HG03354 (cell line): ENCODE measurements around the gene STOX1.
A peak's percentile ranks its signal among the peaks of the same experiment; 100 is the strongest.
"Not testable (repeated sequence)": the region's sequence is repeated elsewhere in the genome, so short reads cannot be mapped to it uniquely, and the experiment has no call there.

Experiments used
- ATAC-seq: cut with Tn5 transposase; IDR thresholded peaks from one replicate; pipeline ENCODE4 v1.9.1; 2021; ENCODE audit warnings: mild to moderate bottlenecking; ENCODE audit not compliant: unreplicated experiment, poor library complexity, severe bottlenecking

The STOX1 gene, protein sequence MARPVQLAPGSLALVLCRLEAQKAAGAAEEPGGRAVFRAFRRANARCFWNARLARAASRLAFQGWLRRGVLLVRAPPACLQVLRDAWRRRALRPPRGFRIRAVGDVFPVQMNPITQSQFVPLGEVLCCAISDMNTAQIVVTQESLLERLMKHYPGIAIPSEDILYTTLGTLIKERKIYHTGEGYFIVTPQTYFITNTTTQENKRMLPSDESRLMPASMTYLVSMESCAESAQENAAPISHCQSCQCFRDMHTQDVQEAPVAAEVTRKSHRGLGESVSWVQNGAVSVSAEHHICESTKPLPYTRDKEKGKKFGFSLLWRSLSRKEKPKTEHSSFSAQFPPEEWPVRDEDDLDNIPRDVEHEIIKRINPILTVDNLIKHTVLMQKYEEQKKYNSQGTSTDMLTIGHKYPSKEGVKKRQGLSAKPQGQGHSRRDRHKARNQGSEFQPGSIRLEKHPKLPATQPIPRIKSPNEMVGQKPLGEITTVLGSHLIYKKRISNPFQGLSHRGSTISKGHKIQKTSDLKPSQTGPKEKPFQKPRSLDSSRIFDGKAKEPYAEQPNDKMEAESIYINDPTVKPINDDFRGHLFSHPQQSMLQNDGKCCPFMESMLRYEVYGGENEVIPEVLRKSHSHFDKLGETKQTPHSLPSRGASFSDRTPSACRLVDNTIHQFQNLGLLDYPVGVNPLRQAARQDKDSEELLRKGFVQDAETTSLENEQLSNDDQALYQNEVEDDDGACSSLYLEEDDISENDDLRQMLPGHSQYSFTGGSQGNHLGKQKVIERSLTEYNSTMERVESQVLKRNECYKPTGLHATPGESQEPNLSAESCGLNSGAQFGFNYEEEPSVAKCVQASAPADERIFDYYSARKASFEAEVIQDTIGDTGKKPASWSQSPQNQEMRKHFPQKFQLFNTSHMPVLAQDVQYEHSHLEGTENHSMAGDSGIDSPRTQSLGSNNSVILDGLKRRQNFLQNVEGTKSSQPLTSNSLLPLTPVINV

DNA sequence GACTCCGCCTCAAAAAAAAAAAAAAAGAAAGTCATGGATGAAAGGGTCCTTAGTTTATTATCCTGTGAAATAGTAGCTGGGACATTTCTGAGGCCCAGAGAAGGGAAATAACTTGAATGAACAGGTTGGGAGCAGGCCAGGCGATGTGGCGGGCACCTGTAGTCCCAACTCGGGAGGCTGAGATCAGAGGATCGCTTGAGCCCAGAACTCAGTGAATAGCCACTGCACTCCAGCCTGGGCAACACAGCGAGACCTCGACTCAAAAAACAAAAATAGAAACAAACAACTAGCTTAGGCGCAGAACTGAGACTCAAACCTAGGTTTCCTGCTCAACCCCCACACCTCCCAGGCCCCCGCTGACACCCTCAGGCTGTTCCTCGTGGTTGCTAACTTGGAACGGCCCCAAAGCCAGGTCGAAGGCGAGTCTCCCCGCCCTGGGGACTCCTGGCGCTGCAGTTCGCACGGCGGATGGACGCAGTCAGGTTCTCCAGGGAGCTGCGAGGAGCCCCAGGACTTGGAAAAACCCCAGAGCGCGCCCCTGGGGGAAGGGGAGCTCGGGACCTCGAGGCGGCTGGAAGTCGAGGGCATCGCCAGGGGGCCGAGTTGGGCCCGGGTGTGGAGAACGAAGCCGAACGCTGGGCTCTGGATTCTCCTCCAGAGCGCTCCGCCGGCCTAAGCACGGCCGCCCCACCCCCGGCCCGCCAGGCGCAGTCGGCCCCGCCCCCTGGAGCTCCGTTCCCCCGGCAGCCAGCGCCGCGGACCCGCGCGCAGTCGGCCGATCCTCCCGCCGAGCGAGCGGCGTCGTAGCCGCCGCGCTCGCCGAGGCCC is at the start of gene STOX1:
Gene STOX1, plus strand, starts transcription at position 768 of the 828 bp plus-strand sequence. CDS start 93 bp downstream, outside the sequence.
- peak; percentile 77 for ATAC-seq

DNA sequence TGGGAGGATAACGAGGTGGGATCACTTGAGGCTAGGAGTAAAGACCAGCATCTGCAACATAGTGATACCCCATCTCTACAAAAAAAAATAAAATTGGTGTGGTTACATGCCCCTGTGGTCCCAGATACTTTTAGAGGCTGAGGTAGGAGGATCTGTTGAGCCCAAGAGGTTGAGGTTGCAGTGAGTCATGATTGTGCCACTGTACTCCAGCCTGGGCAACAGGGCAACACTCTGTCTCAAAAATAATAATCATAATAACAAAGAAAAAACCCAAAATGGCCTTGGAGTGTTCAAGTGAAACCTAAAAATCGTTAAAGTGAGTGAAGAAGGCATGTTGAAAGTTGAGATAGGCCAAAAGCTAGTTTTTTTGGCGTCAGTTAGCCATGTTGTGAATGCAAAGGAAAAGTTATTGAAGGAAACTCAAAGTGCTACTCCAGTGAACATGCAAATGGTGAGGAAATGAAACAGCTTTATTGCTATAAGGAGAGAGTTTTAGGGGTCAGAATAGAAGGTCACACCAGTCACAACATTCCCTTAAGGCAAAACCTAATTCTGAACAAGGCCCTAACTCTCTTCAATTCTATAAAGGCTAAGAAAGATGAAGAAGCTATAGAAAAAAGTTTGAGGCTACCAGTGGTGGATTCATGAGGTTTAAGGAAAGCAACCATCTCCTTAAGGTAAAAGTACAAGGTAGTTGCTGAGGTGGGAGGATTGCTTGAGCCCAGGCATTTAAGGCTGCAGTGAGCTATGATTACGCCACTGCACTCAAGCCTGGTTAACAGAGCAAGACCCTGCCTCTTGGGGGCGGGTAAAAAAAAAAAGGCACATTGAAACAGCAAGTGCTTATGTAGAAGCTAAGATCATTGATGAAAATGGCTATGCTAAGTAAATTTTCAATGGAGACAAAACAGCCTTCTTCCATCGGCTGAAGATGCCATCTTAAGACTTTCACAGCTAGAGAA is 45.4 kb upstream of the STOX1 start:
- ATAC-seq, result no peak

DNA sequence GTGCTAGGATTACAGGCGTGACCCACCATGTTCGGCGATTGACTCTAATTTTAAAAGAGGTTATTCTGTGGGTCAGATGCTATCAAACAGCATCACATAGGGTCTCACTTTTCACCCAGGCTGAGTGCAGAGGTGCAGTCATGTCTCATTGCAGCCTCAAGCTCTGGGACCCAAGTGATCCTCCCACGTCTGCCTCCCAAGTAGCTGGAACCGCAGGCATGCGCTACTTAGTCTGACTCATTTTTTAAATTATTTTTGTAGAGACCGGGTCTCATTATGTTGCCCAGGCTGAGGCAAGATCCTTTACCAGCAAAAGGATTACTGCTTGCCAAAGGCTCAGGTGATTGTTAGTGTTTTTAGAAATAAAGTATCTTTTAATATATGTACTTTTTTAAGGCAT is 42.9 kb upstream of the STOX1 start:
- no peak for ATAC-seq

DNA sequence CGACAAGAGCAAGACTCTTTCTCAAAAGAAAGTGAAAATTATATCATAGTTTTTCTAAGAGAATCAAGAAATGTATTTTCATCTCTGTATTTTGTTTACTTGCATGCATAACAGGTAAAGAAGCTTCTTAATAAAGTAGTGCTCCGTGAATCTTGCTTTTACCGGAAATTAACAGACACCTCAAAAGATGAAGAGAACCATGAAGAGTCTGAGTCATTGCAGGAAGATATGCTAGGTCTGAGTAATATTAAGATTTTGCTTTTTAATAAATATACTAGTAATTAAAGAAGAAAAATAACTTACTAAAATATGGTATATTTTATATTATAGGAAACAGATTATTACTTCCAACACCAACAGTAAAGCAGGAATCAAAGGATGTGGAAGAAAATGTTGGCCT is 39.5 kb upstream of the STOX1 start:
- no peak for ATAC-seq

DNA sequence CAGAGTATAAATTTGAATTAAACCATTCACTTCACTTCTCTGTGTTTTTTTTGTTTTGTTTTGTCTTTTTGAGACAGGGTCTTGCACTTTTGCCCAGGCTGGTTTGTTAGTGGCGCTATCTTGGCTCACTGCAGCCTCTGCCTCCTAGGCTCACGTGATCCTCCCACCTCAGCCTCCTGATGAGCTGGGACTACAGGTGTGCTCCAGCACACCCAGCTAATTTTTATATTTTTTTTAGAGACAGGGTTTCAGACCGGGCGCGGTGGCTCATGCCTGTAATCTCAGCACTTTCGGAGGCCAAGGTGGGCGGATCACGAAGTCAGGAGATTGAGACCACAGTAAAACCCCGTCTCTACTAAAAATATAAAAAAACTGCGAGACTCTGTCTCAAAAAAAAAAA is 36.9 kb upstream of the STOX1 start:
- ATAC-seq, result no peak

DNA sequence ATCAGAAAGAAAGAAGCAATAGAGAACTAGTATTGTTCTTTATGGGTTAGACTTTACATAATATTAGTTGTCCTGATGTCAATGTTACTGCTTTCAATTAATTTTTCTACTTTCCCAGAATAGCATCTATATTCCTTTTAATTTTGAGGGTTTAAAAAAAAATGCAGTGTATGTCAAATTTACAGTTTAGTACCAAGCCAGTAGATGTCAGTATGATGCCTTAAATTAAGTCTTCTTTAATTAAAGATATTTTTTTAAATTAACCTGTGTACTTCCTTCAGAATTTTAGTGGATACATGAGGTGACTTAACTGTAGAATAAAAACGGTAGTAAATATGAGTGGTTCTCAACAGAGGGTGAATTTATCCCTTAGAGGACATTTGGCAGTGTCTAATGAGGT is 35.2 kb upstream of the STOX1 start:
- no peak for ATAC-seq

DNA sequence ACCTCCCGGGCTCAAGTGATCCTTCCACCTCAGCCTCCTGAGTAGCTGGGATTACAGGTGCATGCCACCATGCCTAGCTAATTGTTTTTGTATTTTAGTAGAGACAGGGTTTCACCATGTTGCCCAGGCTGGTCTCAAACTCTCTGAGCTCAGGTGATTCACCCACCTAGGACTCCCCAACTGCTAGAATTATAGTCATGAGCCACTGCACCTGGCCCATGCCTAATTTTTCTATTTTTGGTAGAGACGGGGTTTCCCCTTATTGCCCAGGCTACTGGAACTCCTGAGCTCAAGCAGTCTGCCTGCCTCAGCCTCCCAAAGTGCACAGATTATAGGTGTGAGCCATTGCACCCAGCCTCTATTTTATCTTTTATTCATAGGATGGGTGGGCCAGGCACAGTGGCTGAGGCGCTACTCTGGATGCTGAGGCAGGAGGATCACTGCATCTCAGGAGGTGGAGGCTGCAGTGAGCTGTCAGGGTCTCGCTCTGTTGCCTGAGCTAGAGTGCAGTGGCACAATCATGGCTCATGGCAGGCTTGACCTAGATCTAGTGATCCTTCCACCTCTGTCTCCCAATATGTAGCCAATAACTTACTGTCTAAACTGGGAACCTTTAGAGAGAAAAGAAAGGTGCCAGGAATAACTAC is 31.3 kb upstream of the STOX1 start:
- ATAC-seq, result no peak

DNA sequence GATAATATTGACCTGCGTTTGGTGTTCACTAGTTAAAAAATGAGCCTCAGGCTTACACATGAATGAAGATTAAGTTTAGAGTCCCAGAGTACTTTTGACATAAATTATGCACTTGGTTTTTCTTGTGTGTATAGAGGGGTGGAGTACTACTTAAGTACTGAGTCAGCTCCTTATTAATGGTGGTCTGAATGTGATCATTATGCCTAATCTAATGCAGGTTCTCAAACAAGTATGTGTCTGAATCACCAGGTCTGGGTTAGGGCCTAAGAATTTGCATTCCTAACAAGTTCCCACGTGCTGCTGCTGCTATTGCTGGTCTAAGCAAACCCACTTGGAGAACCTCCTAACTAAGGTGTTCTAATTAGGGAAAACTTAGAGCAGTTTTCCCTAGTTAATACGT is 30.7 kb upstream of the STOX1 start:
- no peak for ATAC-seq

DNA sequence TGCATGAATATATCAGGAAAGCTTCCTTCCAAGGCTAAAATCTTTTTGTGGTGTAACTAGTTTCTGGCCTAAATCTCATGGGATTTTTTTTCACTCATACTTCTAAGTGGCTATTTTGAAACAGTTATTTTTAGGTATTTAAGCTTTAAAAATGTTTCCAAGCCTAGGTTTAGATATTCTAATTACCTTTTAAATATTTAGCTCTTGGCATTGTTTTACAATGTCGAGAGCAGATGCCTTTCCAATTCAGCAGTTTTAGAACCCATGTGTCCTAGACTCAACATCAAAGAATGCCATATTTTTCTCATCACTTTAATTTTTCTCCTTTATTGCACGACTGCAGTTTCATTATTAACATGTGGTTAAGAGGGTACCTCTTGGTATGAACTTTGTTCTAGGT is 27.1 kb upstream of the STOX1 start:
- no peak for ATAC-seq

DNA sequence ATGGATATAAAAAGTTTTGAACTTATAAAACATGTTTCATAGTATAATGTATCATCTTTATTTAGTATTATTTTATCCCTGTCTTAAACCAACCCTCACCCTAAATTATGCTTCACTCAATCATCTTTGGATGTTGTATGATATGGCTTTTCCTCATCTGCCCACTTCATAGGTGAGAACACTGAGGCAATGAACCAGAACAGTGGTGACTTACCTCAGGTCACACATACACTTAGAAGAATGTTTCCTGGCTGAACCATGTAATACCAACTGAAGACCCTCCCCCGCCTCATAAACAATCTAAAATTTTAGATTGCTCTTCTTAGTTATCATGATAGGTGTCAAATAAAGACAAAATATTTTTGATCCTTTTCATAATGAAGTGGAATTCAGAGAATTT is 22.6 kb upstream of the STOX1 start:
- no peak for ATAC-seq

DNA sequence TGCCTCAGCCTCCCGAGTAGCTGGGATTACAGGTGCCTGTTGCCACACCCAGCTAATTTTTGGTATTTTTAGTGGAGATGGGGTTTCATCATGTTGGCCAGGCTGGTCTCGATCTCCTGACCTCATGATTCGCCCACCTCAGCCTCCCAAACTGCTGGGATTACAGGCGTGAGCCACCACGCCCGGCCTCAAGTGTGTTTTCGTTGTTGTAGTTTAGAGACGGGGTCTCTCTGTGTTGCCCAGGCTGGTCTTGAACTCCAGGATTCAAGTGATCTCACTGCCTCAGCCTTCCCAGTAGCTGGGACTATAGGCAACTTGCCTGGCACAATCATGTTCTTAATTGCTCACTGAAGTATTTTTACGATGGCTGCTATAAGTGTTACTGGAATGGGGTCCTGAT is 16.5 kb upstream of the STOX1 start:
- not testable (repeated sequence) for ATAC-seq

DNA sequence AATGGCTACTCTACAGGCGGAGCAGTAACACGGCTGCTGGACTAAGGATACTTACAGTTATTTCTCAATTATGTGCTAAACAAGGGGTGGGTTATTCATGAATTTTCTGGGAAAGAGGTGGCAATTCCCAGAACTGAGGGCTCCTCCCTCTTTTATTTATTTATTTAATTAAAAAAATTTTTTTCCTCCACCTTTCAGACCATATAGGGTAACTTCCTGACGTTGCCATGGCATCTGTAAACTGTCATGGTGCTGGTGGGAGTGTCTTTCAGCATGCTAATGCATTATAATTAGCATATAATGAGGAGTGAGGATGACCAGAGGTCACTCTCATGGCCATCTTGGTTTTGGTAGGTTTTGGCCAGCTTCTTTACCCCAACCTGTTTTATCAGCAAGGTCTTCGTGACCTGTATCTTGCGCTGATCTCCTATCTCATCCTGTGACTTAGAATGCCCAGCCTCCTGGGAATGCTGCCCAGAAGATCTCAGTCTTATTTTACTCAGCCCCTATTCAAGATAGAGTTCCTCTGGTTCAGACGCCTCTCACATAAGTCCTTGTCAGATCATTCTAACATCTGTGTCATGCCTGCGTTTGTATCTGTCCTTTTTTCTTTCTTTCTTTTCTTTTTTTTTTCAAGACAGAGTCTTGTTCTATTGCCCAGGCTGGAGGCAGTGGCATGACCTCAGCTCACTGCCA is 15.9 kb upstream of the STOX1 start:
- ATAC-seq, result no peak

DNA sequence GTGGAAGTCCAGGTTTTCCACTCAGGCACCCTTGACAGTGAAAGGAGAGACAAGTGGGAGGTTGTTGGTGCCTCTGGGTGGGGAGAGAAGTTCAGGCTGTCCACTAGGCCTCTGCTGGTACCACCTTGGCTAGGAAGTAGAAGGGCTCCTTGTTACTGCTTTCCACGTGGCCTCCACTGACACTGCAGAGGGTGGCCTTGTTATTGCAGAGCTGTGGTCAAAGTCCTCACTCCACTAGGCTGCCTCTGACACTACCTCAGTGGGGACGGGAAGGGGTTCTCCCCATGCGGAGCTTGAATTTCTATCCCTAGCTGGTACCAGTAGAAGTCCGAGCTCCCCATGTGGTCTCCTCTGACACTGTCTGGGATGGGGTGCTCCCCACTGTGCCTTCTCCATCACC is 14.9 kb upstream of the STOX1 start:
- ATAC-seq, result no peak

DNA sequence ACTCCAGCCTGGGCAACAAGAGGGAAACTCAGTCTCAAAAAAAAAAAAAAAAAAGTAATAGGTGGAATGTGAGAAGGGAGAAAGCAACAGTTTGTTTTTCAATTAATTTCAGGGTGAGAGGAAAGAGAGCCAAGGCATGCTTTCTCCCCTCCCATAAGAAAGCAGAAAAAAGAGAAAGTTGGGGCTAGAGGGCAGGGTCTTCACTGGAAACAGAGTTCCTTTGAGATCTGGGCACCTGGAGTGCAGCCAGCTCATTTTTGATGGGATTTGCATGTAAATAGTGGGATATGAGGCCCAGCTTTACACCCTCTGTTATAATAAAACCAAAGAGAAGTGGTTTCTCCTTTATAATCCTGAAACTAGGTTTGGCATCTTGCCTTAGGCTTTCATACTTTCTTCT is 13.8 kb upstream of the STOX1 start:
- no peak for ATAC-seq

DNA sequence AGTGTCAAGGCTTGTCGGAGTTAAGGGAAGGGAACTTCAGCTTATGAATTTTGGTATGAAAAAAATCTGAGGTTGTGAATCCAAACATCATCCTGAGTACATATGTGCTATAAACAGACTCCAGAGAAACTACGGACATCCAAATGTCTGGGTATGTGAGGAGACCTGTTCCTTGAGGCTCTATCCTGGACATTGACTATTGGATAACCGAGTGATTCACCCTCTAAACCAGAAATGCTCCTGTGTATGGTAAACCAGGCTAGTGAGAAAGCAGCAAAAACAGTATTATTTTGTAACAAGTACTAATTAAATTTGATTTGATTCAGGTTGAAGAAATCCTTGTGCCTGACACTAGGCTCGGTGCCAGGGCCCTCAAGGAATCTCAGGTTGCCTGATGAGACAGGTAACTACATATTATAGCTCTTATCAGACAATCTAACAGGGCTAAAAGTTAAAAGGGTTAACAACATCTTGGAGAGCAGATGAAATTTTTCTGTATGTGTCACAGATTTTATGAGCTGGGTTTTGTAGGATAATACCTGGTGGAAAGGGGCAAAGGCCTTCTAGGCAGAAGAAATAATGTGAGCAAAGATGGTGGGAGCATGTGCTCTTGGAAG is 10.4 kb upstream of the STOX1 start:
- no peak for ATAC-seq

DNA sequence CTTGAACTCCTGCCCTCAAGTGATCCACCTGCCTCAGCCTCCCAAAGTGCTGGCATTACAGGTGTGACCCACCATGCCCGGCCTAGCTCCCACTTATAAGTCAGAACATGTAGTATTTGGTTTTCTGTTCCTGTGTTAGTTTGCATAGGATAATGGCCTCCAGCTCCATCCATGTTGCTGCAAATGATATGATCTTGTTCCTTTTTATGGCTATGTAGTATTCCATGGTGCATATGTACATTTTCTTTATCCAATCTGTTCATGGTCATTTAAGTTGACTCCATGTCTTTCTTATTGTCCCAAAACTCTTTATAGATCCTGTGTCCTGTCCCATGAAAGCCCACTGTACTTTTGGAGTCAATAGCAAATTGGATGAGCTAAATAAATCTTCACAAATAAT is 7.0 kb upstream of the STOX1 start:
- ATAC-seq, result not testable (repeated sequence)

DNA sequence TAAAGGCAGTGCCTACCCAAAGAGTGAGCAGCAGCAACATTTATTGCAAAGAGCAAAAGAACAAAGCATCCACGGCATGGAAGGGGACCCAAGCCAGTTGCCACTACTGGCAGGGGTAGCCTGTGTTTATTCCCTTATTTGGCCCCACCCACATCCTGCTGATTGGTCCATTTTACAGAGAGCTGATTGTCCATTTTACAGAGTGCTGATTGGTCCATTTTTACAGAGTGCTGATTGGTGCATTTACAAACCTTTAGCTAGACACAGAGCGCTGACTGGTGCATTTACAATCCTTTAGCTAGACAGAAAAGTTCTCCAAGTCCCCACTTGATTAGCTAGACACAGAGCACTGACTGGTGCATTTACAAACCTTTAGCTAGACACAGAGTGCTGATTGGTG is 4.7 kb upstream of the STOX1 start:
- not testable (repeated sequence) for ATAC-seq
